HEK293 (cell line): ENCODE measurements around the gene SPTAN1.

Experiments used
- ZBTB26 ChIP-seq: fragments of 450-650 bp; formaldehyde crosslinking; optimal IDR thresholded peaks from 2 replicates; pipeline ENCODE3; 2016; ENCODE audit warnings: missing biosample characterization, mild to moderate bottlenecking, missing genetic modification characterization
- ZNF148 ChIP-seq: fragments of 450-650 bp; formaldehyde crosslinking; IDR thresholded peaks from 2 replicates; pipeline ENCODE4 v1.5.0; 2017; ENCODE audit warnings: missing biosample characterization, missing genetic modification characterization, borderline replicate concordance
- ZNF184 ChIP-seq: fragments of 450-650 bp; IDR thresholded peaks from 2 replicates; pipeline ENCODE4 v1.5.1; 2018; ENCODE audit warnings: missing biosample characterization, mild to moderate bottlenecking, missing genetic modification characterization
- ZNF639 ChIP-seq: fragments of 450-650 bp; formaldehyde crosslinking; IDR thresholded peaks from 2 replicates; pipeline ENCODE4 v1.5.1; 2016; ENCODE audit warnings: missing biosample characterization, missing genetic modification characterization
- TF ChIP-seq, protein P1 (sequence below): fragments of 450-650 bp; formaldehyde crosslinking; IDR thresholded peaks from 2 replicates; pipeline ENCODE4 v1.5.1; 2016; ENCODE audit warnings: missing biosample characterization, missing genetic modification characterization

DNA sequence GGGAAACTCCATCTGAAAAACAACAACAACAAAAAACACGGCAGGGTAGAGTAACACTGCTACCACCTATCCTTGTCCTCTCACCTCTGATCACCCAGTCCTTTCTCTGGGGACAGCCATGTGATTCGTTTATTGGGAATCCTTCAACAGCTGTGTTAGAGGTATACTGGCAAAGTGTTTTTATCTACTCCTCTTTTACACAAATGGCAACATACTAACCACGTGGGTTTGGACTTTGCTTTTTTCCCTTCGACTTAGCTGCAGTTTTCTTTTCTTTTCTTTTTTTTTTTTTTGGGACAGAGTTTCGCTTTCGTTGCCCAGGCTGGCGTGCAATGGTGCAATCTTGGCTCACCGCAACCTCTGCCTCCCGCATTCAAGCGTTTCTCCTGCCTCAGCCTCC, 125.4 kb downstream of the SPTAN1 start:
- TF ChIP-seq, protein P1, sequence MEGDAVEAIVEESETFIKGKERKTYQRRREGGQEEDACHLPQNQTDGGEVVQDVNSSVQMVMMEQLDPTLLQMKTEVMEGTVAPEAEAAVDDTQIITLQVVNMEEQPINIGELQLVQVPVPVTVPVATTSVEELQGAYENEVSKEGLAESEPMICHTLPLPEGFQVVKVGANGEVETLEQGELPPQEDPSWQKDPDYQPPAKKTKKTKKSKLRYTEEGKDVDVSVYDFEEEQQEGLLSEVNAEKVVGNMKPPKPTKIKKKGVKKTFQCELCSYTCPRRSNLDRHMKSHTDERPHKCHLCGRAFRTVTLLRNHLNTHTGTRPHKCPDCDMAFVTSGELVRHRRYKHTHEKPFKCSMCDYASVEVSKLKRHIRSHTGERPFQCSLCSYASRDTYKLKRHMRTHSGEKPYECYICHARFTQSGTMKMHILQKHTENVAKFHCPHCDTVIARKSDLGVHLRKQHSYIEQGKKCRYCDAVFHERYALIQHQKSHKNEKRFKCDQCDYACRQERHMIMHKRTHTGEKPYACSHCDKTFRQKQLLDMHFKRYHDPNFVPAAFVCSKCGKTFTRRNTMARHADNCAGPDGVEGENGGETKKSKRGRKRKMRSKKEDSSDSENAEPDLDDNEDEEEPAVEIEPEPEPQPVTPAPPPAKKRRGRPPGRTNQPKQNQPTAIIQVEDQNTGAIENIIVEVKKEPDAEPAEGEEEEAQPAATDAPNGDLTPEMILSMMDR, result no peak
- no peak for TF ChIP-seq ZNF184
- TF ChIP-seq ZNF148 (tag by site-specific recombination), result no peak
- TF ChIP-seq ZBTB26 (tag by site-specific recombination), result no peak
- no peak for TF ChIP-seq ZNF639 (tag by site-specific recombination)
